Amniotic epithelial cell (primary cell): Measurements from ENCODE around the gene FPR3.
A peak's percentile ranks its signal among the peaks of the same experiment; 100 is the strongest.
"Not testable (repeated sequence)": the region's sequence is repeated elsewhere in the genome, so short reads cannot be mapped to it uniquely, and the experiment has no call there.

ENCODE experiments used
- DNase-seq: peaks from one replicate; pipeline ENCODE4 v3.0.0-alpha.2; 2010; ENCODE audit warnings: low read depth

FPR3 gene, protein sequence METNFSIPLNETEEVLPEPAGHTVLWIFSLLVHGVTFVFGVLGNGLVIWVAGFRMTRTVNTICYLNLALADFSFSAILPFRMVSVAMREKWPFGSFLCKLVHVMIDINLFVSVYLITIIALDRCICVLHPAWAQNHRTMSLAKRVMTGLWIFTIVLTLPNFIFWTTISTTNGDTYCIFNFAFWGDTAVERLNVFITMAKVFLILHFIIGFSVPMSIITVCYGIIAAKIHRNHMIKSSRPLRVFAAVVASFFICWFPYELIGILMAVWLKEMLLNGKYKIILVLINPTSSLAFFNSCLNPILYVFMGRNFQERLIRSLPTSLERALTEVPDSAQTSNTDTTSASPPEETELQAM

DNA sequence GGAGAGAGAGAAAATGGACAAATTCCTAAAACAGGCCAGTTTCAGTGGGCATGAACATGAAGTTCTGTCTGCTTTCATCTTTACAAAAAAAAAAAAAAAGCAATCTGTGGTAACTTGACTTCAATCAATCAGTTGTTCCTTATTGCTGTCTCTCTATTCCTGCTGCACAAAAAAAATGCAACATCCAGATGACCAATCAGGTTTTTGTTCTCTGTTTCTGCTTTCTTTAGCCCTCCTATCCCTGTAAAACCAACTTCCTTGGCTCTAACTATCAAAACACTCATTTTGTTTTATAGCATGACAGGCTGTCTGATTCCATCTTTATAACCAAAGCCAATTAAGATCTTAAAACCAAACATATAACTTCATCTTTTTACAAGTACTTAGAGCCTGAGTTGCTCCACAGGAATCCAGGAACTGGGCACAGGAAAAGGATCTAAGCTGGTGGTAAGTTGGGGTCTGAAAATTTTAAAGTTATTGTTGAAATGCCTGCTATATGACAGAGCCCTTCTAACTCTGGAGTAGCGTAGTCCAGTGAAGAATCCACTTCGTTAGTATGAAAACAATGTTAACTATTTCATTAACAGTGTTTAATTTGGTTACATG is at the start of gene FPR3:
Gene FPR3, plus strand, starts transcription at position 273 of the 606 bp plus-strand sequence. CDS start 28,592 bp downstream, outside the sequence.
- no peak for DNase-seq

- no peak for DNase-seq
Observed at GRCh38 chr19:51746731-51747130, 48.2 kb upstream of the FPR3 start.

DNA sequence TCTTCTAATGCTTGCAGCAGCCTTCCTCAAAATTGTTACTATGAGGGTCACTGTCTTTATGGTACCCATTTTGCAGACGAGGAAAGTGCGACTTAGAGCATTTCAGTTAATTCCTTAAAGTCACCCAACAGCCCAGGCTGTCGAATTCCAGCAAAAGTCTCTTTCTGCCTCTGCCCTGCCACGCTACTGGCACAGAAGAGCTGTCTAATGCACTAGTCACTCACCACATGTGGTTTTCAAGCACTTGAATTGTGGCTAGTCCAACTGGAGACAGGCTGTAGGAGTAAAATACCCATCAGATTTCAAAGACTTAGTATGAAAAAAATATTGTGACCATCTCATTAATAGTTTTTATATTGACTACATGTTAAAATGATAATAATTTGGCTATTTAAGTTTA is 45.0 kb upstream of the FPR3 start:
- peak; percentile 90 for DNase-seq

DNA sequence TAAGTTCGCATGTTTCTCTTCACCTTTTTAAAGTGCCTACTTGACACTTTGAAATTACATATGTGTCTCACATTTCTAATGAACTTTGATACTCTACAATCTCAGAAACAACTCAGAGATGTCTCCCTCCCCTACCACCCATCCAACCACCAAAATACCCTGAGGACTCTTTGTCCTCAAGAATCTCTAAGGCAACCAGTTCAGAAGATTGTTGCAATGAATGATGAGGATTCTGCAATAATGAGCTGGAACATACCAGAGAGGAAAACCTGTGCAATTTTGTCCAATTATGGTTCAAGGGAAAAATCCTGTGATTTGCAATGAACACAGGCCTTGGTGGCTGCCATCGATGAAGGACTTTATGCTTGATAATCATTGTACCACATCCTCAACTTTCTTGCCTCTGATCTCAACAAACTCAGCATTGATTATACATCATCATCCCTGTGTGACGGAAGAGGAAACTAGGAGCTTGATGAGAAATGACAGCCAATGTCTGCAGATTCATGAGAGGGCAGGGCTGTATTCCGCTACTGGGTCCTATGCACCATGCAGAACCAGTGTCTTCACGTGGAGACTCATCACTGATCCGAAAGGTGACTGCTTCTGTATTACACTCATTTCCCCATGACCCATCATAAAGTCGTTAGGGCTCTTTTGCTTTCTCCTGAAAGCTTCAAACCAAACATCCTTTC is 44.4 kb upstream of the FPR3 start:
- peak; percentile 96 for DNase-seq

GRCh38 chr19:51751655-51752054 is 43.3 kb upstream of the FPR3 start, which contains the start of gene FPR1:
TSS of gene FPR1 (minus strand) at chr19:51751878. CDS start at chr19:51746994, 4,884 bp downstream.
- peak; percentile 92 for DNase-seq

GRCh38 chr19:51754109-51754508 is 40.8 kb upstream of the FPR3 start:
- DNase-seq = no peak

- DNase-seq = no peak
Observed at GRCh38 chr19:51754770-51755169, 40.2 kb upstream of the FPR3 start.

GRCh38 chr19:51755571-51755970 is 39.4 kb upstream of the FPR3 start:
- no peak for DNase-seq

DNA sequence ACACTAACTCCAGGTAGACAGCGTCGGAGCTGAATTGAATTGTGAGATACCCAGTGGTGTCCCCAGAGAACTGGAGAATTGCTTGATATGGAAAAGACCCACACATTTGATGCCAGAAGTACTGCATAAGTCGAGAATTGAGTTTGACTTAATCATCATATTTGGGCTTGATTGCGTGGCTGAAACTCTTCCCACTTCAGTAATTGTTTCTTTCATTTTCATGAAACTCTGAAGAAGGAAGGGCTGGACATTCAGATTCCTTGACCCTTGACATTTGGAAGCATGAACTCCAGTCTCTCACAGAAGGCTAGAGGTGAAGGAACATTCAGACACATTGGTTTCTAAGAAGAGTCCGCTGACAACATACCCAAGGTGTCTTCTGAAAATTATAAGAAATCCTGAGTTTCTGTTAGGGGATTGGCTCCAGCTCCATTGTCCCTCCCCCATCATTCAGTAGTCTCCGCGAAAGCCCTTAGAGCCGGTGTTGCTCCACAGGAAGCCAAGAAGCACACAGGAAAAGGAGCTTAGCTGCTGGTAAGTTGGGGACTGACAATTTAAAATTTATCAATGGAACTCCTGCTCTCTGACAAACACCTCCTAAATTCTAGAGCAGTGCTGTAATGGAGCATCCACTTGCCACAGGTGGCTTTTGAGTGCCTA is 34.1 kb upstream of the FPR3 start, which contains the start of gene FPR2:
Gene FPR2, plus strand, starts transcription at position 484 of the 660 bp plus-strand sequence. CDS start 7,479 bp downstream, outside the sequence.
- DNase-seq = no peak

DNA sequence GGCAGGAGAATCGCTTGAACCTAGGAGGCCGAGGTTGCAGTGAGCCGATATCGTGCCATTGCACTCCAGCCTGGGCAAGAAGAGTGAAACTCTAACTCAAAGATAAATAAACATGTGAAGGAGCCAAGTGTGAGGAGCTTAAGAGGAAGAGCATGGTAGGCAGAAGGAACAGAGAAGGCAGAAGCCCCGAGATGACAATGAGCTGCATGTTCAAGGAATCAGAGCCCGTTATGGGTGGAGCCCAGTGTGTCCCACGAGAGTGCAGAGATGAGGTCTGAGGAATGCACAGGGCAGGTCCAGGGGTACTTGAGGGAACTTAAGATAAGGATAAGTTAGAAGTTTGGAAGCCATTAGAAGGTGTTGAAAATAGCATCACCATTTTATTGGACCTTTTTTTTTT is 33.3 kb upstream of the FPR3 start:
- no peak for DNase-seq

DNA sequence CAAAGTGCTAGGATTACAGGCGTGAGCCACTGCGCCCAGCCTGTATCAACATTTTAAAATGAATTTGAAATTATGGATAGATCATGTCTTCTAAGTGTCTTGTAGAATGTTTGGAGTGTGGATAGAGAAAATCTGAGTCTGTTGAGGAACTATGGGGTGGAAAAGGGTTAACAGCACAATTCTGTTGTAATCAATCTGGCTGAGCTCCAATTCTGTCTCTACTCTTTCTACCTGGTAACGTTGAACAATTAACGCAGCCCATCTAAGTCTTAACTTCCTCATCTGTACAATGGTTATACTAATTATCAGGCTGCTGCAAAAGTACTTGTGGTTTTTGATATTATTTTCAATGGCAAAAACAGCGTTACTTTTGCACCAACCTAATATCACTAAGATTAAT is 29.9 kb upstream of the FPR3 start:
- DNase-seq = no peak

- no peak for DNase-seq
Observed at GRCh38 chr19:51766461-51766860, 28.5 kb upstream of the FPR3 start.

- DNase-seq = peak; percentile 90
Observed at GRCh38 chr19:51771376-51772130, 23.4 kb upstream of the FPR3 start.

DNA sequence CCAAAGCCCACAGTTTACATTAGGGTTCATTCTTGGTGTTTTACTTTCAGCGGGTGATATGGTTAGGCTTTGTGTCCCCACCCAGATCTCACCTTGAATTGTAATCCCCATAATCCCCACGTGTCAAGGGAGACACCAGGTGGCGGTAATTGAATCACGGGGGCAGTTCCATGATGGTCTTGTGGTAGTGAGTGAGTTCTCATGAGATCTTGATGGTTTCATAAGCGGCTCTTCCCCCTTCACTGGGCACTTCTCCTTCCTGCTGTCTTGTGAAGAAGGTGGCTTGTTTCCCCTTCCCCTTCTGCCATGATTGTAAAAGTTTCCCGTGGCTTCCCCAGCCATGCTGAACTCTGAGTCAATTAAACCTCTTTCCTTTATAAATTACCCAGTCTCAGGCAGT is 22.0 kb upstream of the FPR3 start:
- peak; percentile 33 for DNase-seq

DNA sequence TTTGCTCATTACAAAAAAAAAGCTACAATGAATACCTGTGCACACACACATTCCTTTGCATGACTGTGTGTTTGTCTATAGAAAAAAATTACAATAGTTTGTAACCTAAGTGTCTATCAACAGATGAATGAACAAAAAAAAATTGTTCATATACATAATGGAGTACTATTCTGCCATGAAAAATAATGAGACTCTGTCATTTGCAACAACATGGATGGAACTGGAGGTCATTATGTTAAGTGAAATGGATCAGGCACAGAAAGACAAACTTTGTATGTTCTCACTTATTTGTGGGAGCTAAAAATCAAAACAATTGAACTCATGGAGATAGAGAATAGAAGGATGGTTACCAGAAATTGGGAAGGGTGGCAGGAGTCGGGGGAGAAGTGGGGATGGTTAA is 18.4 kb upstream of the FPR3 start:
- not testable (repeated sequence) for DNase-seq

DNA sequence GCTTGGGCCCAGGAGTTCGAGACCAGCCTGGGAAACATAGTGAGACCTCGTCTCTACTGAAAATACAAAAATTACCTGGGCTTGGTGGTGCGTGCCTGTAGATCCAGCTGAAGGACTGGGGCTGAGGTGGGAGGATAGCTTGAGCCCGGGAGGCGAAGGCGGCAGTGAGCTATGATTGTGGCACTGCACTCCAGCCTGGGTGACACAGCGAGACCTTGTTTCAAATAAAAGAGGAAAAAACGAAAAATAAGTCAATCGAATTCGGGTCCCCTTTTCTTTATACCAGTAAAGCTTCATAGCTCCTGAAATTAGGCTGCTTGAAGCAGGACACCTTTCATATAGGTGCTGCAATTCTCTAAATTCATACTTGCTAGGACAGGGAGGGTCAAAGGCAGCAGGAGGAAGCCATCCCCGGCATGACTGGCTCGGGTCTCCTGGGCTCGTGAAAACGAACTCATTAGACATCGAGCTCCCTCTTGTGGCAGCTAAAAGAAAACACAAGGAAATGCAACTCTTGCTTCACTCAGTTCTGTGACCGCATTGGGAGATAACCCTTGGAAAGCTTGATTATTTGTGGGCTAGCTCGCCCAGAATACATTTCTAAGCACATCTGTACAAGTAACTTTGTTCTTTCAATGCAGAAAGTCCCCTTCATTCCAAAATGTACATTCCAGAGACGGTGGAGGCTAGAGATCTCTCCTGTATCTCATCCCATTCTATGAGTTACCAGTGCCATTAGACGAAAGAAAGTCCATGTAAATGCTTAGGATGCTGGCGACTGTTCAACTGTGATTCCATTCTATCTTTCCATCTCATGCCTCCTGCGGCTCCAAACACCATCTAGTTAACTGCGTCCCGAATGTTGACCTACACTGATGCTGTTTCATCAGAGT is 17.1 kb upstream of the FPR3 start:
- peak; percentile 95 for DNase-seq

GRCh38 chr19:51779181-51779580 is 15.8 kb upstream of the FPR3 start:
- DNase-seq = no peak

GRCh38 chr19:51779703-51780102 is 15.3 kb upstream of the FPR3 start:
- DNase-seq = no peak

DNA sequence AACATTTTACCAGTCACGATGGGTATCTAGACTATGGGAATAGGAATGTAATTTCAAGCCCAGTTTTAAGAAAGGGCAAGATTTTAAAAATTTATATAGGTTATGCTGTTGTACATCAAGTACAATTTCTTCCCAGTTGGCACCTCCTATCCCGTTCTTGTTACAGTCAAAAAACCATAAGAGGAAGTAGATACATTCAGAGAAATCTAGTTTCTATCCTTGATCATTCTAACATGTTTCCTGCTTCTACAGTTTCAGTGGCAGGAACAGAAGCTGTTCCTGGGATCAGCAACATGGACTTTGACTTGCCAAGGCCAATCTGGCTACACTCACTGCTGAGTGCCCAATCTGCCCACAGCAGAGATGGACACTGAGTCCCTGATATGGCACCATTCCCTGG is 14.7 kb upstream of the FPR3 start:
- DNase-seq = no peak

DNA sequence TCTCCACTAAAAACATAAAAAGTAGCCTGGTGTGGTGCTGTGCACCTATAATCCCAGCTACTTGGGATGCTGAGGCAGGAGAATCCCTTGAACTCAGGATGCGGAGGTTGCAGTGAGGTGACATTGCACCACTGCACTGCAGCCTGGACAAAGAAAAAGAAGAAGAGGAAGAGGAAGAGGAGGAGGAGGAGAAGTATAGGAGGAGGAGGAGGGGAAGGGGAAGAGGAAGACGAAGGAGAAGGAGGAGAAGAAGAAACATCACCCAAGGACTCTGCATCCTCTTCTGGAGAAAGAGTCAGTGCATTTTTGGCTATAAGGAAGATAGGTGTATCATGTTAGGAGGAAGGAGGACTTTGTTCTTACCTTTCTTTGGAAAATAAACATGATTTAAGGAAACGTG is 13.0 kb upstream of the FPR3 start:
- DNase-seq = no peak

- DNase-seq = peak; percentile 54
Observed at GRCh38 chr19:51783372-51783771, 11.6 kb upstream of the FPR3 start.
